HCT116 (cell line): ENCODE data around the gene GP1BB. TPM values are rescaled to one million over a fixed set of nuclear protein-coding genes. Genes with fewer than 3 reads are reported as not detected.

Source experiments
- ATAC-seq: fragments of 200-7000 bp; cut with Tn5 transposase; 2 replicates; pipeline ENCODE4 v1.9.1; 2020; ENCODE audit warnings: mild to moderate bottlenecking, moderate library complexity
- BruUV-seq: library from RNA; stranded (reverse); fragments of 400-500 nt; replicated peaks from 2 replicates; lab custom pipeline; 2021; lab: Mats Ljungman, UMichigan
- CTCF ChIA-PET: fragments of 300-600 bp; sonication (Branson Sonifier 250); formaldehyde crosslinking; loops from one replicate; lab custom pipeline; 2021; ENCODE audit warnings: antibody characterized with exemption; lab: Charles Lee
- POLR2A ChIA-PET: fragments of 300-600, 350-600 bp; sonication (Branson Sonifier 250); formaldehyde crosslinking; loops from one replicate; lab custom pipeline; 2021; ENCODE audit warnings: antibody characterized with exemption; lab: Charles Lee
- RAD21 ChIA-PET, 2 experiments: fragments of 300-600 bp; sonication (Branson Sonifier 250); formaldehyde crosslinking; loops; one replicate each; lab custom pipeline; 2023; ENCODE audit warnings: low total read pairs in 2 of 2; ENCODE audit not compliant: uncharacterized antibody in 2 of 2, unreplicated experiment in 2 of 2, low non-redundant PET in 1 of 2; lab: Charles Lee
- DNase-seq: peaks from one replicate; pipeline ENCODE4 v3.0.0-alpha.2; 2010; ENCODE audit warnings: low read depth, low spot score
- H2AFZ ChIP-seq: fragments of 200-600 bp; shearing (Covaris generic), sonication (generic); 2 replicates; pipeline ENCODE4 v1.6.1; 2017; ENCODE audit warnings: low read depth, mixed run types, mixed read lengths, antibody characterized with exemption, low read length; ENCODE audit not compliant: poor library complexity, severe bottlenecking
- H3K27ac ChIP-seq: 2 replicates; pipeline ENCODE4 v1.5.1; 2012; ENCODE audit warnings: low read depth, low read length
- H3K27me3 ChIP-seq: fragments of 200-600 bp; sonication (generic); 2 replicates; pipeline ENCODE4 v1.6.1; 2016; ENCODE audit warnings: mixed run types, low read length, mixed read lengths; ENCODE audit not compliant: insufficient read depth
- H3K36me3 ChIP-seq, 2 experiments: fragments of 200-500 bp in 1 of 2; fragments of 200-600 bp in 1 of 2; sonication (Bioruptor generic) in 1 of 2; sonication (generic) in 1 of 2; 2 replicates each; pipeline versions ENCODE4 v1.5.1 to v1.6.1; 2014 to 2016; ENCODE audit warnings: low read length in 2 of 2, inconsistent platforms in 1 of 2, mixed read lengths in 1 of 2, mixed run types in 1 of 2; ENCODE audit not compliant: insufficient read depth in 2 of 2, control insufficient read depth in 1 of 2
- H3K4me1 ChIP-seq, 2 experiments: fragments of 200-600 bp in 1 of 2; sonication (generic) in 1 of 2; 2 replicates each; pipeline versions ENCODE4 v1.5.1 to v1.6.1; 2012 to 2017; ENCODE audit warnings: low read length in 2 of 2, inconsistent platforms in 1 of 2, mild to moderate bottlenecking in 1 of 2, mixed read lengths in 1 of 2, mixed run types in 1 of 2, moderate library complexity in 1 of 2; ENCODE audit not compliant: insufficient read depth in 2 of 2, control insufficient read depth in 1 of 2
- H3K4me2 ChIP-seq: fragments of 200-600 bp; sonication (generic); 2 replicates; pipeline ENCODE4 v1.6.1; 2017; ENCODE audit warnings: mixed run types, low read length, mixed read lengths
- H3K4me3 ChIP-seq, 2 experiments: fragments of 200-600 bp in 1 of 2; sonication (generic) in 1 of 2; replicated peaks in 1 of 2; 2 replicates each; pipeline ENCODE4 v1.5.1; 2011 to 2016; ENCODE audit warnings: low read length in 2 of 2, control low read depth in 1 of 2, low read depth in 1 of 2, mild to moderate bottlenecking in 1 of 2, mixed read lengths in 1 of 2, mixed run types in 1 of 2
- H3K79me2 ChIP-seq: fragments of 200-600 bp; sonication (generic); 2 replicates; pipeline ENCODE4 v1.6.1; 2017; ENCODE audit warnings: mild to moderate bottlenecking, mixed run types, low read length, moderate library complexity, mixed read lengths; ENCODE audit not compliant: insufficient read depth
- H3K9ac ChIP-seq: fragments of 200-600 bp; sonication (generic); 2 replicates; pipeline ENCODE4 v1.6.1; 2016; ENCODE audit warnings: low read length, mixed read lengths
- H3K9me2 ChIP-seq: fragments of 200-600 bp; sonication (generic), shearing (Covaris generic); 2 replicates; pipeline ENCODE4 v1.6.1; 2017; ENCODE audit warnings: mixed run types, mild to moderate bottlenecking, moderate library complexity; ENCODE audit not compliant: insufficient read depth
- H3K9me3 ChIP-seq, 2 experiments: fragments of 200-500 bp in 1 of 2; fragments of 200-600 bp in 1 of 2; sonication (Bioruptor generic) in 1 of 2; sonication (generic) in 1 of 2; 2 replicates each; pipeline ENCODE4 v1.6.1; 2014 to 2017; ENCODE audit warnings: low read length in 2 of 2, mixed read lengths in 2 of 2, inconsistent platforms in 1 of 2, low read depth in 1 of 2, mild to moderate bottlenecking in 1 of 2, mixed run types in 1 of 2, moderate library complexity in 1 of 2; ENCODE audit not compliant: control insufficient read depth in 1 of 2, insufficient read depth in 1 of 2
- H4K20me1 ChIP-seq: fragments of 200-600 bp; sonication (generic), shearing (Covaris generic); 2 replicates; pipeline ENCODE4 v1.6.1; 2017; ENCODE audit warnings: mixed run types, mild to moderate bottlenecking, moderate library complexity; ENCODE audit not compliant: insufficient read depth
- CBX3 ChIP-seq: IDR thresholded peaks from 2 replicates; pipeline ENCODE4 v1.6.1; 2012; ENCODE audit warnings: low read depth
- CEBPB ChIP-seq: IDR thresholded peaks from 2 replicates; pipeline ENCODE4 v1.6.1; 2012; ENCODE audit warnings: low read depth
- EGR1 ChIP-seq: IDR thresholded peaks from 2 replicates; pipeline ENCODE4 v1.6.1; 2012; ENCODE audit warnings: low read depth
- EZH2 ChIP-seq: fragments of 200-600 bp; sonication (generic); IDR thresholded peaks from 2 replicates; pipeline ENCODE4 v1.6.1; 2017; ENCODE audit warnings: antibody characterized with exemption, mixed run types
- FOSL1 ChIP-seq: IDR thresholded peaks from 2 replicates; pipeline ENCODE4 v1.6.1; 2012; ENCODE audit warnings: low read depth
- JUND ChIP-seq: IDR thresholded peaks from 2 replicates; pipeline ENCODE4 v1.6.1; 2012
- POLR2A ChIP-seq: IDR thresholded peaks from 2 replicates; pipeline ENCODE4 v1.7.0; 2011; ENCODE audit warnings: borderline replicate concordance; ENCODE audit not compliant: insufficient read depth, insufficient read length; ENCODE audit errors: extremely low read depth
- POLR2AphosphoS5 ChIP-seq: IDR thresholded peaks from 2 replicates; pipeline ENCODE4 v1.6.1; 2011; ENCODE audit warnings: mild to moderate bottlenecking, low read depth, low read length, moderate library complexity
- RAD21 ChIP-seq: IDR thresholded peaks from 2 replicates; pipeline ENCODE4 v1.6.1; 2012; ENCODE audit warnings: low read depth, mild to moderate bottlenecking
- SIN3A ChIP-seq: IDR thresholded peaks from 2 replicates; pipeline ENCODE4 v1.6.1; 2012; ENCODE audit warnings: low read depth
- SP1 ChIP-seq: IDR thresholded peaks from 2 replicates; pipeline ENCODE4 v1.6.1; 2012; ENCODE audit warnings: low read depth
- SRF ChIP-seq: IDR thresholded peaks from 2 replicates; pipeline ENCODE4 v1.6.1; 2012; ENCODE audit warnings: low read depth
- TCF7L2 ChIP-seq: IDR thresholded peaks from 2 replicates; pipeline ENCODE4 v1.7.0; 2011; ENCODE audit warnings: borderline replicate concordance, inconsistent platforms; ENCODE audit not compliant: insufficient read depth, insufficient read length; ENCODE audit errors: extremely low read depth
- YY1 ChIP-seq: IDR thresholded peaks from 2 replicates; pipeline ENCODE4 v1.6.1; 2011; ENCODE audit warnings: low read length, low read depth, moderate library complexity, mild to moderate bottlenecking; ENCODE audit not compliant: insufficient replicate concordance; ENCODE audit errors: extremely low read depth
- ZFX ChIP-seq: fragments of 450-650 bp; IDR thresholded peaks from 2 replicates; pipeline ENCODE4 v1.6.1; 2017
- ZNF274 ChIP-seq: fragments of 200-500 bp; sonication (Bioruptor generic); IDR thresholded peaks from 2 replicates; pipeline ENCODE4 v1.6.1; 2014; ENCODE audit warnings: mild to moderate bottlenecking, low read depth, low read length, inconsistent platforms
- intact Hi-C: fragments of 100-400 bp; cut with micrococcal nuclease; formaldehyde crosslinking; loops from 2 replicates; pipeline ENCODE4 v1.10.0; 2022
- total RNA-seq: library from RNA; stranded (reverse); gene quantifications from one replicate; pipeline ENCODE4 v1.2.1, GENCODE V29; 2021; ENCODE audit not compliant: unreplicated experiment
- TF ChIP-seq, protein P1 (sequence below): IDR thresholded peaks from 2 replicates; pipeline ENCODE4 v1.6.1; 2011; ENCODE audit warnings: mild to moderate bottlenecking, low read length, moderate library complexity; ENCODE audit not compliant: insufficient replicate concordance; ENCODE audit errors: extremely low read depth
- TF ChIP-seq, protein P2 (sequence below): IDR thresholded peaks from 2 replicates; pipeline ENCODE4 v1.6.1; 2012
- TF ChIP-seq, protein P3 (sequence below): IDR thresholded peaks from 2 replicates; pipeline ENCODE4 v1.6.1; 2012; ENCODE audit warnings: low read depth
- TF ChIP-seq, protein P4 (sequence below), 3 experiments: fragments of 200-600 bp in 1 of 3; sonication (generic) in 1 of 3; IDR thresholded peaks in 2 of 3; conservative IDR thresholded peaks in 1 of 3; 2 replicates each; pipeline ENCODE4 v1.5.1; 2012 to 2017; ENCODE audit warnings: low read depth in 2 of 3, low read length in 2 of 3, antibody characterized with exemption in 1 of 3, borderline replicate concordance in 1 of 3, control low read depth in 1 of 3, mild to moderate bottlenecking in 1 of 3, mixed read lengths in 1 of 3, mixed run types in 1 of 3, moderate library complexity in 1 of 3; ENCODE audit not compliant: insufficient read depth in 1 of 3

GP1BB gene
- total RNA-seq, 1 experiment from 2014 or later, result 4.8 TPM

DNA sequence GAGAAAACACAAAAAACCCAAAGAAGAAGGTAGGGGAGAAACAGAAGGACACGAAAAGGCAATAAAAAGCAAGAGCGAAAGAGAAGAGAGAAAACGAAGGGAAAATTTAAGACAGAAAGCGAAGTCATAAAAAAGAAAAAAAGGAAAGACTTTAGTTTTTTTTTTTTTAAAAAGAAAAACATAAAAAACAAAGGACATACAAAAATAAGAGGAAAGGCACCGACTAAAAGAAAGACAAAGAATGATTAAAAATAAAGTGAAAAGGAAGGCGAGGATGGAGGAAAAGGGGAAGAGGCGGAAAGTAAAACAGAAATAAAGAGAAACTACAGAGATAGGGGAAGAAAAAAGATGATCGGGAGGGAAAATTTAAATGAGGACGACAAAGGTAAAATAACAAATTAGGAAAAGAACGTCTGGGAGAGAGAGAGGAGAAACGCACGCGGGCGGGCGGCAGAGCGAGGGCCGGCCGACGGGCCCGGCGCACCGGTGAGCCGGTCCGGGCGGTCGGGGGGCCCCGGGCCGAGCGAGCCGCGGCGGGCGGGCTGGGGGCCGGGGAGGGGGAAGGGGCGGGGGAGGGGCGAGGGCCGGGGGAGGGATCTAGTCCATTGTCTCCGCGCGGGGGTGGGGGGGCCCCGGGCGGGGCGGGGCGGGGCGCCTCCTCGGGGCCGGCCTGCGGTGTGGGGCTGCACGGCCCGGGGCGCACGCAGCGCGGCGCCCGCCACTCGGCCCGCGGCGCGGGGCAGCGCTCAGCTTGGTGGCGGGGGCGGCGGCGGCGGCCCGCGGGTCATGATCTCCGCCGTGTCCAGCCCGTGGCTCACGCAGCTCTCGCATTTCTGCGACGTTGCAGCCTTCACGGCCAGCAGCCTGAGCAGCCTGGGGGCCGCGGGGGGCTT lies 37.0 kb downstream of the GP1BB start, which contains the start of gene TBX1:
Gene TBX1 (plus strand): TSS at position 721 of the 893 bp plus-strand sequence. CDS start 66 bp downstream, at position 787.
- BruUV-seq, result no TSS peak

More for the DNA sequence above, 37.0 kb downstream of the GP1BB start, which contains the start of gene TBX1:
- H3K4me3 ChIP-seq, result no peak within 1 kb of the TSS
- H3K9me3 ChIP-seq, result no peaks in the 10 kb centered on the region
- no peak for TF ChIP-seq SRF
- TF ChIP-seq TCF7L2, result no peak
- no peak for TF ChIP-seq SP1
- no peak for TF ChIP-seq ZFX
- TF ChIP-seq, protein P1, sequence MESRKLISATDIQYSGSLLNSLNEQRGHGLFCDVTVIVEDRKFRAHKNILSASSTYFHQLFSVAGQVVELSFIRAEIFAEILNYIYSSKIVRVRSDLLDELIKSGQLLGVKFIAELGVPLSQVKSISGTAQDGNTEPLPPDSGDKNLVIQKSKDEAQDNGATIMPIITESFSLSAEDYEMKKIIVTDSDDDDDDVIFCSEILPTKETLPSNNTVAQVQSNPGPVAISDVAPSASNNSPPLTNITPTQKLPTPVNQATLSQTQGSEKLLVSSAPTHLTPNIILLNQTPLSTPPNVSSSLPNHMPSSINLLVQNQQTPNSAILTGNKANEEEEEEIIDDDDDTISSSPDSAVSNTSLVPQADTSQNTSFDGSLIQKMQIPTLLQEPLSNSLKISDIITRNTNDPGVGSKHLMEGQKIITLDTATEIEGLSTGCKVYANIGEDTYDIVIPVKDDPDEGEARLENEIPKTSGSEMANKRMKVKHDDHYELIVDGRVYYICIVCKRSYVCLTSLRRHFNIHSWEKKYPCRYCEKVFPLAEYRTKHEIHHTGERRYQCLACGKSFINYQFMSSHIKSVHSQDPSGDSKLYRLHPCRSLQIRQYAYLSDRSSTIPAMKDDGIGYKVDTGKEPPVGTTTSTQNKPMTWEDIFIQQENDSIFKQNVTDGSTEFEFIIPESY, result no peak
- TF ChIP-seq FOSL1, result no peak
- TF ChIP-seq EGR1, result no peak
- TF ChIP-seq ZNF274, result no peak
- TF ChIP-seq, protein P2, sequence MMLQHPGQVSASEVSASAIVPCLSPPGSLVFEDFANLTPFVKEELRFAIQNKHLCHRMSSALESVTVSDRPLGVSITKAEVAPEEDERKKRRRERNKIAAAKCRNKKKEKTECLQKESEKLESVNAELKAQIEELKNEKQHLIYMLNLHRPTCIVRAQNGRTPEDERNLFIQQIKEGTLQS, result no peak
- TF ChIP-seq SIN3A, result no peak
- TF ChIP-seq POLR2AphosphoS5, result no peak
- no peak for TF ChIP-seq RAD21
- TF ChIP-seq POLR2A, result no peak
- TF ChIP-seq, protein P3, sequence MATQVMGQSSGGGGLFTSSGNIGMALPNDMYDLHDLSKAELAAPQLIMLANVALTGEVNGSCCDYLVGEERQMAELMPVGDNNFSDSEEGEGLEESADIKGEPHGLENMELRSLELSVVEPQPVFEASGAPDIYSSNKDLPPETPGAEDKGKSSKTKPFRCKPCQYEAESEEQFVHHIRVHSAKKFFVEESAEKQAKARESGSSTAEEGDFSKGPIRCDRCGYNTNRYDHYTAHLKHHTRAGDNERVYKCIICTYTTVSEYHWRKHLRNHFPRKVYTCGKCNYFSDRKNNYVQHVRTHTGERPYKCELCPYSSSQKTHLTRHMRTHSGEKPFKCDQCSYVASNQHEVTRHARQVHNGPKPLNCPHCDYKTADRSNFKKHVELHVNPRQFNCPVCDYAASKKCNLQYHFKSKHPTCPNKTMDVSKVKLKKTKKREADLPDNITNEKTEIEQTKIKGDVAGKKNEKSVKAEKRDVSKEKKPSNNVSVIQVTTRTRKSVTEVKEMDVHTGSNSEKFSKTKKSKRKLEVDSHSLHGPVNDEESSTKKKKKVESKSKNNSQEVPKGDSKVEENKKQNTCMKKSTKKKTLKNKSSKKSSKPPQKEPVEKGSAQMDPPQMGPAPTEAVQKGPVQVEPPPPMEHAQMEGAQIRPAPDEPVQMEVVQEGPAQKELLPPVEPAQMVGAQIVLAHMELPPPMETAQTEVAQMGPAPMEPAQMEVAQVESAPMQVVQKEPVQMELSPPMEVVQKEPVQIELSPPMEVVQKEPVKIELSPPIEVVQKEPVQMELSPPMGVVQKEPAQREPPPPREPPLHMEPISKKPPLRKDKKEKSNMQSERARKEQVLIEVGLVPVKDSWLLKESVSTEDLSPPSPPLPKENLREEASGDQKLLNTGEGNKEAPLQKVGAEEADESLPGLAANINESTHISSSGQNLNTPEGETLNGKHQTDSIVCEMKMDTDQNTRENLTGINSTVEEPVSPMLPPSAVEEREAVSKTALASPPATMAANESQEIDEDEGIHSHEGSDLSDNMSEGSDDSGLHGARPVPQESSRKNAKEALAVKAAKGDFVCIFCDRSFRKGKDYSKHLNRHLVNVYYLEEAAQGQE, result no peak
- TF ChIP-seq, protein P4, sequence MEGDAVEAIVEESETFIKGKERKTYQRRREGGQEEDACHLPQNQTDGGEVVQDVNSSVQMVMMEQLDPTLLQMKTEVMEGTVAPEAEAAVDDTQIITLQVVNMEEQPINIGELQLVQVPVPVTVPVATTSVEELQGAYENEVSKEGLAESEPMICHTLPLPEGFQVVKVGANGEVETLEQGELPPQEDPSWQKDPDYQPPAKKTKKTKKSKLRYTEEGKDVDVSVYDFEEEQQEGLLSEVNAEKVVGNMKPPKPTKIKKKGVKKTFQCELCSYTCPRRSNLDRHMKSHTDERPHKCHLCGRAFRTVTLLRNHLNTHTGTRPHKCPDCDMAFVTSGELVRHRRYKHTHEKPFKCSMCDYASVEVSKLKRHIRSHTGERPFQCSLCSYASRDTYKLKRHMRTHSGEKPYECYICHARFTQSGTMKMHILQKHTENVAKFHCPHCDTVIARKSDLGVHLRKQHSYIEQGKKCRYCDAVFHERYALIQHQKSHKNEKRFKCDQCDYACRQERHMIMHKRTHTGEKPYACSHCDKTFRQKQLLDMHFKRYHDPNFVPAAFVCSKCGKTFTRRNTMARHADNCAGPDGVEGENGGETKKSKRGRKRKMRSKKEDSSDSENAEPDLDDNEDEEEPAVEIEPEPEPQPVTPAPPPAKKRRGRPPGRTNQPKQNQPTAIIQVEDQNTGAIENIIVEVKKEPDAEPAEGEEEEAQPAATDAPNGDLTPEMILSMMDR (IDR thresholded peaks at IDR 0.05 in 2 of 3, conservative IDR thresholded peaks at IDR 0.05 in 1 of 3; ENCODE audit: borderline replicate concordance in 1 of 3, insufficient read depth in 1 of 3, low read depth in 2 of 3, low read length in 2 of 3), result no peak
- no peak for TF ChIP-seq JUND
- TF ChIP-seq CEBPB, result no peak
- TF ChIP-seq CBX3, result no peak
- TF ChIP-seq EZH2, result no peak
- no peak for TF ChIP-seq YY1
- TF ChIP-seq, all 23 proteins: peak for 0
- Histone ChIP-seq H3K9me2 (no peaks in the 10 kb centered on the region), H3K27me3 (no peaks in the 10 kb centered on the region), H3K36me3 (no peaks in the 10 kb centered on the region), H3K27ac (no peak within 1 kb of the TSS), H2AFZ (no peak within 1 kb of the TSS), H3K79me2 (no peaks in the 10 kb centered on the region), H3K4me2 (no peak within 1 kb of the TSS), H4K20me1 (no peaks in the 10 kb centered on the region), H3K9ac (no peak within 1 kb of the TSS), H3K4me1 (peaks cover 7 to 22% of the 10 kb centered on the region in 2 experiments)
- ChIA-PET CTCF (no interaction called here), RAD21 (no interaction called here), POLR2A (no interaction called here)
- ATAC-seq, result no peak
- intact Hi-C loops, result no loop called here
- no peak for DNase-seq
